Motor neuron (in vitro differentiated cells): ENCODE data around the gene TREH. TPM values are rescaled to one million over a fixed set of nuclear protein-coding genes. Genes with fewer than 3 reads are reported as not detected.
"Not testable (repeated sequence)": the region's sequence is repeated elsewhere in the genome, so short reads cannot be mapped to it uniquely, and the experiment has no call there.

Experiments used
- ATAC-seq, 8 experiments: fragments of 200-7000 bp; cut with Tn5 transposase; replicated peaks in 6 of 8; 2 replicates each; pipeline ENCODE4 v1.8.0; 2021; ENCODE audit warnings: mild to moderate bottlenecking in 8 of 8, moderate library complexity in 8 of 8
- H3K27ac ChIP-seq, 2 donors: fragments of 250-450 bp; sonication (Bioruptor Pico); 2 replicates each; pipeline ENCODE4 v1.9.0; 2021; ENCODE audit warnings: antibody characterized with exemption in 2 of 2, mild to moderate bottlenecking in 2 of 2, moderate library complexity in 1 of 2
- H3K4me1 ChIP-seq, 2 donors: fragments of 250-450 bp; sonication (Bioruptor Pico); replicated peaks in 1 of 2; 2 replicates each; pipeline ENCODE4 v1.6.1; 2021; ENCODE audit warnings: antibody characterized with exemption in 2 of 2, mild to moderate bottlenecking in 2 of 2, moderate library complexity in 1 of 2
- H3K4me3 ChIP-seq, 5 donors: fragments of 250-450 bp; sonication (Bioruptor Pico); 2 replicates each; pipeline ENCODE4 v1.9.0; 2021; ENCODE audit warnings: antibody characterized with exemption in 5 of 5, mild to moderate bottlenecking in 5 of 5, moderate library complexity in 4 of 5
- WGBS, 10 experiments: fragments of 450-650 bp; shearing (Covaris generic); methylation state at CpG; one replicate each; pipeline ENCODE4 v1.0.0; 2022; 5-methylcytosine and 5-hydroxymethylcytosine counted together
- in situ Hi-C, 9 experiments: fragments of 400-800 bp; cut with MboI; loops; one replicate each; pipeline ENCODE4 v1.15.0; 2021; ENCODE audit warnings: low sequenced_read_pairs in 9 of 9, low pct_unique_long_range_greater_than_20kb in 2 of 9; ENCODE audit not compliant: unreplicated experiment in 9 of 9
- total RNA-seq, 8 experiments: library from RNA; unstranded; fragments of 300-600 nt; gene quantifications; 2 replicates each; pipeline versions ENCODE4 v1.2.3 to v1.2.4, GENCODE V29; 2022

The TREH gene
- 1 to 10 TPM in 1 of 8 experiments, under 1 TPM in 7; 0.31 to 2.4 (median 0.44) TPM for total RNA-seq

DNA sequence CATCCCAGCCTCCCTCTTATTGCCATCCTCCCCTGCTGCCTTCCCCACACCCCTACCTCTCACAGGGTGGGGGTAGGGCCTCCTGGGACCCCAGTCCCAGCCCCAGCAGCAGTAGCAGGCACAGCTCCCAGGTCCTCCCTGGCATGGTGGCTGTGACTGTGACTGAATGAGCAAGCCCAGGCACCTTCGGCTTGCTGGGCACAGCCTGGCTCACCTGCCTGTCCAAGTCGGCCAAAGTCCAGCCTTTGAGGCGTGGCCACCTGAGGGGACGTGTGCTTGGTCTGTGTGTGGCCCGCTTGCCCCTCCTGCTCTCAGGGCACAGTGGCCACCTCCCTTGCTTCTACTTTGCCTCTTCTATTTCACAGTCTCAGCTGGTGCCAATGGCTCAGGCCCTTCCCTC is at the start of gene TREH:
TSS of gene TREH (minus strand) at position 168 of the 400 bp plus-strand sequence. CDS start at position 145, 23 bp downstream.
- no peak for ATAC-seq
- H3K27ac ChIP-seq = no peak within 1 kb of the TSS
- no peak within 1 kb of the TSS for H3K4me3 ChIP-seq
- in situ Hi-C loops = loop anchor here in 6 of 9 experiments (25.0 kb wide), 2 partner anchors 258 to 283 kb away; partner anchors contain the start of genes FOXR1 (in 5 of the 6), UPK2 (in 5 of the 6) and BCL9L (in 1 of the 6)
- no peaks in the 10 kb centered on the region for H3K4me1 ChIP-seq
- 17 to 50% methylated on average over 1 to 2 of the region's 5 CpGs; no CpG with 5 or more reads in 8 of the 10 experiments for WGBS, 10 experiments

- peaks cover 0 to 14% of the 10 kb centered on the region in 2 donors for H3K4me1 ChIP-seq
- H3K4me3 ChIP-seq, in situ Hi-C loops, ATAC-seq, H3K27ac ChIP-seq: not testable (repeated sequence)
- 94 to 100% (median 98%) methylated on average over 1 to 7 of the region's 10 CpGs; no CpG with 5 or more reads in 6 of the 10 experiments for WGBS, 10 experiments
Measured at GRCh38 chr11:118728112-118728511, 48.7 kb upstream of the TREH start.

GRCh38 chr11:118727721-118728066 is 48.2 kb upstream of the TREH start:
- WGBS, 10 experiments = 100% methylated on average over 1 of the region's 2 CpGs; no CpG with 5 or more reads in 9 of the 10 experiments
- in situ Hi-C loops, H3K27ac ChIP-seq, ATAC-seq, H3K4me3 ChIP-seq: not testable (repeated sequence)
- peaks cover 0 to 14% of the 10 kb centered on the region in 2 donors for H3K4me1 ChIP-seq

GRCh38 chr11:118727001-118727720 is 47.7 kb upstream of the TREH start:
- H3K4me3 ChIP-seq, H3K27ac ChIP-seq, ATAC-seq, in situ Hi-C loops: not testable (repeated sequence)
- WGBS, 10 experiments = 40 to 100% (median 77%) methylated on average over 1 to 6 of the region's 8 CpGs; no CpG with 5 or more reads in 3 of the 10 experiments
- peaks cover 0 to 14% of the 10 kb centered on the region in 2 donors for H3K4me1 ChIP-seq

DNA sequence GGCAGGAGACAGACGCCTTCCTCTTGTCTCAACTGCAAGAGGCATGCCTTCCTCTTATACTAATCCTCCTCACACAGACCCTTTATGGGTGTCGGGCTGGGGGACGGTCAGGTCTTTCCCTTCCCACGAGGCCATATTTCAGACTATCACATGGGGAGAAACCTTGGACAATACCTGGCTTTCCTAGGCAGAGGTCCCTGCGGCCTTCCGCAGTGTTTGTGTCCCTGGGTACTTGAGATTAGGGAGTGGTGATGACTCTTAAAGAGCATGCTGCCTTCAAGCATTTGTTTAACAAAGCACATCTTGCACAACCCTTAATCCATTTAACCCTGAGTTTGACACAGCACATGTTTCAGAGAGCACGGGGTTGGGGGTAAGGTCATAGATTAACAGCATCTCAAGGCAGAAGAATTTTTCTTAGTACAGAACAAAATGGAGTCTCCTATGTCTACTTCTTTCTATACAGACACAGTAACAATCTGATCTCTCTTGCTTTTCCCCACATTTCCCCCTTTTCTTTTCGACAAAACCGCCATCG is 42.1 kb upstream of the TREH start:
- no CpG with 5 or more reads among the region's 10 CpGs for WGBS, 10 experiments
- H3K4me3 ChIP-seq, H3K27ac ChIP-seq, ATAC-seq, in situ Hi-C loops: not testable (repeated sequence)
- peaks cover 13 to 18% of the 10 kb centered on the region in 2 donors for H3K4me1 ChIP-seq

GRCh38 chr11:118720740-118721139 is 41.3 kb upstream of the TREH start:
- H3K27ac ChIP-seq, ATAC-seq, in situ Hi-C loops, H3K4me3 ChIP-seq: not testable (repeated sequence)
- no CpG with 5 or more reads among the region's 9 CpGs for WGBS, 10 experiments
- peaks cover 16 to 26% of the 10 kb centered on the region in 2 donors for H3K4me1 ChIP-seq

- ATAC-seq, in situ Hi-C loops, H3K4me3 ChIP-seq, H3K27ac ChIP-seq: not testable (repeated sequence)
- 40 to 100% (median 80%) methylated on average over 1 to 5 of the region's 13 CpGs; no CpG with 5 or more reads in 5 of the 10 experiments for WGBS, 10 experiments
- peaks cover 14 to 29% of the 10 kb centered on the region in 2 donors for H3K4me1 ChIP-seq
Measured at GRCh38 chr11:118720078-118720477, 40.6 kb upstream of the TREH start.

- ATAC-seq, H3K4me3 ChIP-seq, in situ Hi-C loops, H3K27ac ChIP-seq: not testable (repeated sequence)
- 42 to 90% (median 67%) methylated on average over 1 to 3 of the region's 7 CpGs; no CpG with 5 or more reads in 7 of the 10 experiments for WGBS, 10 experiments
- peaks cover 14 to 32% of the 10 kb centered on the region in 2 donors for H3K4me1 ChIP-seq
Measured at GRCh38 chr11:118718562-118718961, 39.1 kb upstream of the TREH start.

- peaks cover 14 to 32% of the 10 kb centered on the region in 2 donors for H3K4me1 ChIP-seq
- WGBS, 10 experiments = 0 to 80% methylated on average over 1 of the region's 4 CpGs; no CpG with 5 or more reads in 8 of the 10 experiments
- H3K27ac ChIP-seq, in situ Hi-C loops, ATAC-seq, H3K4me3 ChIP-seq: not testable (repeated sequence)
Measured at GRCh38 chr11:118717733-118718132, 38.3 kb upstream of the TREH start.

DNA sequence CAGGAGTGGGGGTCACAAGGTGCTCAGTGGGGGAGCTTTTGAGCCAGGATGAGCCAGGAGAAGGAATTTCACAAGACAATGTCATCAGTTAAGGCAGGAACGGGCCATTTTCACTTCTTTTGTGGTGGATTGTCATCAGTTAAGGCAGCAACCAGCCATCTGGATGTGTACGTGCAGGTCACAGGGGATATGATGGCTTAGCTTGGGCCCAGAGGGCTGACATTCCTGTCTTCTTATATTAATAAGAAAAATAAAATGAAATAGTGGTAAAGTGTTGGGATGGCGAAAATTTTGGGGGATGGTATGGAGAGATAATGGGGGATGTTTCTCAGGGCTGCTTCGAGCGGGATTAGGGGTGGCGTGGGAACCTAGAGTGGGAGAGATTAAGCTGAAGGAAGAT is 37.8 kb upstream of the TREH start:
- ATAC-seq, H3K27ac ChIP-seq, H3K4me3 ChIP-seq, in situ Hi-C loops: not testable (repeated sequence)
- H3K4me1 ChIP-seq = peaks cover 14 to 32% of the 10 kb centered on the region in 2 donors
- WGBS, 10 experiments = 60 to 100% (median 82%) methylated on average over 1 to 5 of the region's 6 CpGs; no CpG with 5 or more reads in 7 of the 10 experiments

GRCh38 chr11:118715837-118716260 is 36.4 kb upstream of the TREH start:
- no peak overlapping the region for H3K27ac ChIP-seq
- H3K4me3 ChIP-seq = no peak overlapping the region
- H3K4me1 ChIP-seq = peaks cover 10 to 23% of the 10 kb centered on the region in 2 donors
- ATAC-seq = peak in 7 of 8 experiments; percentile 62 to 80 (median 71)
- in situ Hi-C loops = no loop called here
- 20 to 77% (median 43%) methylated on average over 1 to 4 of the region's 4 CpGs; no CpG with 5 or more reads in 3 of the 10 experiments for WGBS, 10 experiments

GRCh38 chr11:118715245-118715831 is 35.9 kb upstream of the TREH start:
- ATAC-seq = peak; percentile 11 to 81 (median 59)
- H3K4me1 ChIP-seq = peaks cover 7 to 18% of the 10 kb centered on the region in 2 donors
- H3K27ac ChIP-seq = no peak overlapping the region
- 0 to 80% (median 53%) methylated on average over 1 to 4 of the region's 5 CpGs; no CpG with 5 or more reads in 2 of the 10 experiments for WGBS, 10 experiments
- H3K4me3 ChIP-seq = no peak overlapping the region
- in situ Hi-C loops = no loop called here

- H3K27ac ChIP-seq = no peak overlapping the region
- in situ Hi-C loops = no loop called here
- no peak overlapping the region for H3K4me3 ChIP-seq
- peaks cover 7 to 18% of the 10 kb centered on the region in 2 donors for H3K4me1 ChIP-seq
- ATAC-seq = no peak
Measured at GRCh38 chr11:118714816-118715215, 35.4 kb upstream of the TREH start.
